ENCODE results near the gene RGS7.

RGS7 gene

DNA sequence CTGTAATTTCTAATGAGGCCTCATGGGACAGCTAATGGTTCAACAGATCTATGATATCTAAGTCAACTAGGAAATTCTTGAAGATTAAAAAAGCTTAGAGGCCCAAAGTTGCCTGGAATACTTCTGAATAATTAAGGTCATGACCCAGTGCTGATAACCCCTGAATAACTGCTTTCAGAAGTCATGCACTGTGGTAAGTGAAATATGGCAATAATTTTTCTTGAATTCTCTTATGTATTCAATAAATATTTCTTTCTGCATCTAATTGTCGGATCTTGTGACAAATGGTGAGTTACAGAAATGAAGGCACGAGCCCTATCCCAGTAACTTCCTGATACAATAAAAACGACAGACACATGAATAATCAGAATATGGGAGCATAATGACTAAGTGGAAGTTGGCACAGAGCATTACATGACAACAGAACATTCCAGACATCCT, 525.8 kb downstream of the RGS7 start:
- Histone ChIP-seq H3K27ac (no peak overlapping the region), H3K27me3 (no peaks in the 10 kb centered on the region), H3K4me3 (ENCODE audit: low read depth in 1 of 2, low read length in 1 of 2) (no peak overlapping the region), H3K4me1 (ENCODE audit: control insufficient read depth in 1 of 2, insufficient read depth in 1 of 2, low read depth in 1 of 2, low read length in 1 of 2) (no peaks in the 10 kb centered on the region), H3K36me3 (no peaks in the 10 kb centered on the region), H3K9me3 (no peaks in the 10 kb centered on the region)
- TF ChIP-seq, protein P1, sequence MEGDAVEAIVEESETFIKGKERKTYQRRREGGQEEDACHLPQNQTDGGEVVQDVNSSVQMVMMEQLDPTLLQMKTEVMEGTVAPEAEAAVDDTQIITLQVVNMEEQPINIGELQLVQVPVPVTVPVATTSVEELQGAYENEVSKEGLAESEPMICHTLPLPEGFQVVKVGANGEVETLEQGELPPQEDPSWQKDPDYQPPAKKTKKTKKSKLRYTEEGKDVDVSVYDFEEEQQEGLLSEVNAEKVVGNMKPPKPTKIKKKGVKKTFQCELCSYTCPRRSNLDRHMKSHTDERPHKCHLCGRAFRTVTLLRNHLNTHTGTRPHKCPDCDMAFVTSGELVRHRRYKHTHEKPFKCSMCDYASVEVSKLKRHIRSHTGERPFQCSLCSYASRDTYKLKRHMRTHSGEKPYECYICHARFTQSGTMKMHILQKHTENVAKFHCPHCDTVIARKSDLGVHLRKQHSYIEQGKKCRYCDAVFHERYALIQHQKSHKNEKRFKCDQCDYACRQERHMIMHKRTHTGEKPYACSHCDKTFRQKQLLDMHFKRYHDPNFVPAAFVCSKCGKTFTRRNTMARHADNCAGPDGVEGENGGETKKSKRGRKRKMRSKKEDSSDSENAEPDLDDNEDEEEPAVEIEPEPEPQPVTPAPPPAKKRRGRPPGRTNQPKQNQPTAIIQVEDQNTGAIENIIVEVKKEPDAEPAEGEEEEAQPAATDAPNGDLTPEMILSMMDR (IDR thresholded peaks at IDR 0.05), result no peak

DNA sequence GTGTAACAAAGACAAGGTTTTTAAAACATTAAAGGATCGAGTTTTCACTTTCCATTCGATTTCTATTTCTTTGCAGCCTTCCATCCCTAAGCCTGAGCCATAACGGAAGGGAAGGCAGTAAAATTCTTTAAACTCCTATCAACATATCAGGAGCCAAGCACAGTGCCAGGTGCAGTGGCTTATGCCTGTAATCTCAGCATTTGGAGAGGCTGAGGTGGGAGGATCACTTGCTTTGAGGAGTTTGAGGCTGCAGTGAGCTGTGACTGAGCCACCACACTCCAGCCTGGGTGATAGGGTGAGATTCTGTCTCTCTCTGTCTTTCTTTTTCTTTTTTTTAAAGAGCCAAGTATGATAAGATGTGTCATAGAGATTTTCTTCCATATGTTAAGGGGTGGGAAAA, 527.5 kb downstream of the RGS7 start:
- TF ChIP-seq, protein P1 (IDR thresholded peaks at IDR 0.05), result no peak
- no peaks in the 10 kb centered on the region for H3K4me1 ChIP-seq (ENCODE audit: control insufficient read depth in 1 of 2, insufficient read depth in 1 of 2, low read depth in 1 of 2, low read length in 1 of 2)
- H3K27ac ChIP-seq, result no peak overlapping the region
- H3K9me3 ChIP-seq, result no peaks in the 10 kb centered on the region
- H3K4me3 ChIP-seq (ENCODE audit: low read depth in 1 of 2, low read length in 1 of 2), result no peak overlapping the region
- no peaks in the 10 kb centered on the region for H3K27me3 ChIP-seq
- H3K36me3 ChIP-seq, result no peaks in the 10 kb centered on the region

DNA sequence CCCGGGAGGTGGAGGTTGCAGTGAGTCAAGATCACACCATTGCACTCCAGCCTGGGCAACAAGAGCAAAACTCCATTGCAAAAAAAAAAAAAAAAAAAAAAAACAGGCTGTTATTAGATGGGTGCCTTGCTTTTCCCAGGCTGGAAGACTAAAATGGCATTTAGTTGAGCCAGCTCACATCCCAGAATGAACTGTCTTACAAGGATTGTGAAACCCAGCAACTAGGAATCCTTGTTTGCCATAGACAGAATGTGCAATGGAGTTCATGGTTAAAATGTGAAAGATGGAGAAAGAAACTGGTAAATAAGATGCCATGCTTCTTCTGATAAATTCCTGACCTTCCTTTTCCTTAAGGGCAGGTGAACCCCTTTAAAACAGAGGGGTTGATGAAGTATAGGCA, 529.2 kb downstream of the RGS7 start:
- Histone ChIP-seq H3K36me3 (no peaks in the 10 kb centered on the region), H3K9me3 (no peaks in the 10 kb centered on the region), H3K27me3 (no peaks in the 10 kb centered on the region), H3K4me1 (ENCODE audit: control insufficient read depth in 1 of 2, insufficient read depth in 1 of 2, low read depth in 1 of 2, low read length in 1 of 2) (no peaks in the 10 kb centered on the region), H3K27ac (no peak overlapping the region), H3K4me3 (ENCODE audit: low read depth in 1 of 2, low read length in 1 of 2) (no peak overlapping the region)
- TF ChIP-seq, protein P1 (IDR thresholded peaks at IDR 0.05), result no peak

DNA sequence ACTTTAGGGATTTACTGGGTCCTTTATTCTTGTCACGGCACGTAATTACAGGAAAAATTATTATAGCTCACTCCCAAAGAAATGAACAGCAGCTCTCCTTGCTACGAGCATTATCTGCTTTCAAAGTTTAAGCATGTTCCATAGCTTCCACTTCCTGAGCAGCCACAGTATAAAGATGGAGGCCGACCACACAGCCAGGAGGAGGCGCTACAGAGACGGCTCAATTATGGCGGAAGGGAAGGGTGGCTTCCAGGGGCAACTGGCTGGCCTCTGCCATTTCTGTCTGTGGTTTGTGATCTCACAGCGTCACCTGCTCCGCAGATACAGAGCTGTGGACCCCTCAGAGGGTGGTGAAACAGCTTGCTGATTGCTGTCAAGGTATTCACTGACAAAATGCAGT, 532.8 kb downstream of the RGS7 start:
- H3K4me3 ChIP-seq (ENCODE audit: low read depth in 1 of 2, low read length in 1 of 2), result no peak overlapping the region
- H3K27ac ChIP-seq, result no peak overlapping the region
- TF ChIP-seq, protein P1 (IDR thresholded peaks at IDR 0.05), result no peak
- H3K27me3 ChIP-seq, result no peaks in the 10 kb centered on the region
- H3K9me3 ChIP-seq, result no peaks in the 10 kb centered on the region
- no peaks in the 10 kb centered on the region for H3K4me1 ChIP-seq (ENCODE audit: control insufficient read depth in 1 of 2, insufficient read depth in 1 of 2, low read depth in 1 of 2, low read length in 1 of 2)
- no peaks in the 10 kb centered on the region for H3K36me3 ChIP-seq

DNA sequence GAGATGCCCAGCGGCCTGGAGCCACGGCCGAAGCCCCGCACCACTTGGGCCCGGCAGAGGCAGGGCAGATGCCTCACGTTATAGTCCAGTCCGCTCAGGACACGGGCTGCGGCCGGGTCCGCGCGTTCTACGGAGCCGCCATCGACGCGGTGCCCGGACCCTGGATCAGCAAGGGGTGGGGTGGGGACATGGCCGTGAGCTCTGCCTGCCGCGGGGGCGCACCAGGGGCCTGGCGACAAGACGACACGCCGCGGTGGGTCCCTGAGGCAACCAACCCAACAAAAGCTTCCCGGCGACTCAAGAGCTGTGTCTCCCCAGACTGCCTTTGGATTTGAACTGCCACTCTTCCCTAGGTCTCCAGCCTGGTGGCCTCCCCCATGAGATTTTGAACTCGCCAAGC, 533.6 kb downstream of the RGS7 start:
- TF ChIP-seq, protein P1 (IDR thresholded peaks at IDR 0.05), result no peak
- H3K4me3 ChIP-seq (ENCODE audit: low read depth in 1 of 2, low read length in 1 of 2), result no peak overlapping the region
- H3K27me3 ChIP-seq, result no peaks in the 10 kb centered on the region
- no peaks in the 10 kb centered on the region for H3K4me1 ChIP-seq (ENCODE audit: control insufficient read depth in 1 of 2, insufficient read depth in 1 of 2, low read depth in 1 of 2, low read length in 1 of 2)
- no peaks in the 10 kb centered on the region for H3K36me3 ChIP-seq
- H3K27ac ChIP-seq, result no peak overlapping the region
- H3K9me3 ChIP-seq, result no peaks in the 10 kb centered on the region

DNA sequence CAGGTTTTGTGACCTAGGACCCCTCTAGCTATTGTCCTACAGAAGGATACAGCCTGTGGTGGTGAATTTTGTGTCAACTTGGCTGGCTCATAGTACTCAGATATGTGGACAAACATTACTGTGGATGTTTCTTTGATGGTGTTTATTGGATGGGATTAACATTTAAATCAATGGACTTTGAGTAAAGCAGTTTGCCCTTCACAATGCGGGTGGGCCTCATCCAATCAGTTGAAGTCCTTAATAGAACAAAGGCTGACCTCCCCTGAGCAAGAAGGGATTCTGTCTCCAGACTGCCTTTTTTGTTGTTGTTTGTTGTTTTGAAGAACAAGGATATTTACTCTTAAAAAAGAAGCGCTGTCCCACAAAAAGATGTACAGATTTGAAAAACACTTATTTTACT, 535.1 kb downstream of the RGS7 start:
- no peak overlapping the region for H3K4me3 ChIP-seq (ENCODE audit: low read depth in 1 of 2, low read length in 1 of 2)
- TF ChIP-seq, protein P1 (IDR thresholded peaks at IDR 0.05), result no peak
- no peaks in the 10 kb centered on the region for H3K36me3 ChIP-seq
- H3K9me3 ChIP-seq, result no peaks in the 10 kb centered on the region
- H3K4me1 ChIP-seq (ENCODE audit: control insufficient read depth in 1 of 2, insufficient read depth in 1 of 2, low read depth in 1 of 2, low read length in 1 of 2), result no peaks in the 10 kb centered on the region
- no peaks in the 10 kb centered on the region for H3K27me3 ChIP-seq
- no peak overlapping the region for H3K27ac ChIP-seq
